Neural progenitor cell (in vitro differentiated cells): ENCODE measurements around the gene AADACL4.

ENCODE experiments used
- EZH2 ChIP-seq: fragments of 200-600 bp; sonication (generic); IDR thresholded peaks from 2 replicates; pipeline ENCODE4 v1.6.1; 2017; ENCODE audit warnings: antibody characterized with exemption, mild to moderate bottlenecking, moderate library complexity
- EZH2phosphoT487 ChIP-seq: fragments of 200-600 bp; sonication (generic); IDR thresholded peaks from 2 replicates; pipeline ENCODE4 v1.6.1; 2017; ENCODE audit warnings: antibody characterized with exemption
- TF ChIP-seq, protein P1 (sequence below): fragments of 200-600 bp; sonication (generic); IDR thresholded peaks from 2 replicates; pipeline ENCODE4 v1.5.1; 2017; ENCODE audit warnings: antibody characterized with exemption, mild to moderate bottlenecking

DNA sequence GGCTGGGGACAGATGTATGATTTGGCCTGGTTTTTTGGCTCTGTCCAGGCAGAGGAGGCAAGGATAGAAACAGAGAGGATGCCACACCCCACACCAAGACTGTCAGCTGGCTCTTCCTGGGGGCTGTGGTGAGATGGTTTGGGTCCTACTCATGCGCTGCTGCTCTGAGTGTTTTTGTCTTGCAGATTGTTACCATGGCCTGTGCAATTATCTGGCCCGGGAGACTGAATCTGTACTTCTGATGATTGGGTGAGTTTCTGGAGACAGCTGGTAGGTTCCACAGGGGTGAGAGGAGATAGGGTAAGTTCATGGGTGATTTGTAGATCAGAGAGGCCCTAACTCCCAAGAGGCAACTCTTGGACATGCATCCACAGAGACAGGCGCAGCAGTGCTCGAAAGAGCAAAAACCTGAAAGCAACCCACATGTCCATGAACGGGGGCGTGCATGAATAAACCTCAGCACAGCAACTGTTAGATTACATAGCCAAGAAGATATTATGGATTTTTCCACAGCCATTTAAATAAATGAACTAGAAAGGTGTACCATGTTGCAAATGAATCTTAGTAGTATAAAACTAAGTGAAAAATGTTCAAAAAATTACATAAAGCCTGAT, 17.8 kb downstream of the AADACL4 start:
- TF ChIP-seq, protein P1, sequence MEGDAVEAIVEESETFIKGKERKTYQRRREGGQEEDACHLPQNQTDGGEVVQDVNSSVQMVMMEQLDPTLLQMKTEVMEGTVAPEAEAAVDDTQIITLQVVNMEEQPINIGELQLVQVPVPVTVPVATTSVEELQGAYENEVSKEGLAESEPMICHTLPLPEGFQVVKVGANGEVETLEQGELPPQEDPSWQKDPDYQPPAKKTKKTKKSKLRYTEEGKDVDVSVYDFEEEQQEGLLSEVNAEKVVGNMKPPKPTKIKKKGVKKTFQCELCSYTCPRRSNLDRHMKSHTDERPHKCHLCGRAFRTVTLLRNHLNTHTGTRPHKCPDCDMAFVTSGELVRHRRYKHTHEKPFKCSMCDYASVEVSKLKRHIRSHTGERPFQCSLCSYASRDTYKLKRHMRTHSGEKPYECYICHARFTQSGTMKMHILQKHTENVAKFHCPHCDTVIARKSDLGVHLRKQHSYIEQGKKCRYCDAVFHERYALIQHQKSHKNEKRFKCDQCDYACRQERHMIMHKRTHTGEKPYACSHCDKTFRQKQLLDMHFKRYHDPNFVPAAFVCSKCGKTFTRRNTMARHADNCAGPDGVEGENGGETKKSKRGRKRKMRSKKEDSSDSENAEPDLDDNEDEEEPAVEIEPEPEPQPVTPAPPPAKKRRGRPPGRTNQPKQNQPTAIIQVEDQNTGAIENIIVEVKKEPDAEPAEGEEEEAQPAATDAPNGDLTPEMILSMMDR: no peak
- TF ChIP-seq EZH2 (no peak), EZH2phosphoT487 (no peak)
